ENCODE results near the gene ADGRD1. TPM values are rescaled to one million over a fixed set of nuclear protein-coding genes. Genes with fewer than 3 reads are reported as not detected.
A peak's percentile ranks its signal among the peaks of the same experiment; 100 is the strongest.

The ADGRD1 gene
- total and polyA plus RNA-seq, 12 donors = 0.87 to 6.0 (median 1.6) TPM

DNA sequence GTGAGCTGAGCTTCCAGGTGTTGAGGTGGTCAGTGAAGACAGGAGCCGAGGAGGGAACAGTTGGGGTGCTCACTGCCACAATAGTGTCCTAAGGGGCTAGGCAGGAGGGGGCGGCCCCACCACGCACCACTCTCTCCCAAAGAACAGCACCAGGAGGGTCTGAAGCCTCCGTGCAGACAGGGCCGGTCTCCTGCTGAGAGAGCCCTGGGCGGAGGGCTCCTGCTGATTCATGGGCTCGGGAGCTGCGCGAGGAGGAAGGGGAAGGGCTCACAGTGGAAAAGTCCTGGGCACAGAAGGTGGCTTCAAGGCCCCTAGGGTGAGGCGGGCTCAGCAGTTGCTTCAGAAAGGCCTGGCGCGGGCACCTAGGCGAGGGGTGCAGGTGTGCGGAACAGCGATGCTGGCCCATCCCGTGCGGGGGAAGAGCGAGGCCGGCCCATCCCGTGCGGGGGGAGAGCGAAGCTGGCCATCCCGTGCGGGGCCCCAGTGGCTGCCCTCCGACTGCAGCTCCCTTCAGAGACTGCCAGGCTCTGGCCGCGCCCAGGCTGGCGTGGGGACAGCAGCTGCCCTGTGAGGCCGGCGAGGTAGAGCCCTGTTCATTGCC lies 176.7 kb downstream of the ADGRD1 start:
- Histone ChIP-seq H3K36me3 (replicated peaks in 1 of 2) (no peaks in the 10 kb centered on the region), H3K27ac (no peak overlapping the region), H3K9me3 (replicated peaks in 1 of 3) (no peaks in the 10 kb centered on the region), H3K27me3 (no peaks in the 10 kb centered on the region), H3K4me3 (no peak overlapping the region), H3K4me1 (replicated peaks in 1 of 2) (peaks cover 0 to 6% of the 10 kb centered on the region in 2 donors)
- TF ChIP-seq, protein P1, sequence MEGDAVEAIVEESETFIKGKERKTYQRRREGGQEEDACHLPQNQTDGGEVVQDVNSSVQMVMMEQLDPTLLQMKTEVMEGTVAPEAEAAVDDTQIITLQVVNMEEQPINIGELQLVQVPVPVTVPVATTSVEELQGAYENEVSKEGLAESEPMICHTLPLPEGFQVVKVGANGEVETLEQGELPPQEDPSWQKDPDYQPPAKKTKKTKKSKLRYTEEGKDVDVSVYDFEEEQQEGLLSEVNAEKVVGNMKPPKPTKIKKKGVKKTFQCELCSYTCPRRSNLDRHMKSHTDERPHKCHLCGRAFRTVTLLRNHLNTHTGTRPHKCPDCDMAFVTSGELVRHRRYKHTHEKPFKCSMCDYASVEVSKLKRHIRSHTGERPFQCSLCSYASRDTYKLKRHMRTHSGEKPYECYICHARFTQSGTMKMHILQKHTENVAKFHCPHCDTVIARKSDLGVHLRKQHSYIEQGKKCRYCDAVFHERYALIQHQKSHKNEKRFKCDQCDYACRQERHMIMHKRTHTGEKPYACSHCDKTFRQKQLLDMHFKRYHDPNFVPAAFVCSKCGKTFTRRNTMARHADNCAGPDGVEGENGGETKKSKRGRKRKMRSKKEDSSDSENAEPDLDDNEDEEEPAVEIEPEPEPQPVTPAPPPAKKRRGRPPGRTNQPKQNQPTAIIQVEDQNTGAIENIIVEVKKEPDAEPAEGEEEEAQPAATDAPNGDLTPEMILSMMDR (IDR thresholded peaks at IDR 0.05) = no peak
- no peak for TF ChIP-seq POLR2A (IDR thresholded peaks at IDR 0.05)
- intact Hi-C loops (cut with DNase I) = loop anchor here in 1 of 2 donors (10.0 kb wide), 1 partner anchor 216 kb away; no protein-coding TSS in a partner anchor
- 89 to 96% (median 91%) methylated on average over 15 to 30 of the region's 30 CpGs for WGBS, 4 donors
- peak in 1 of 7 donors; percentile 15 for DNase-seq

DNA sequence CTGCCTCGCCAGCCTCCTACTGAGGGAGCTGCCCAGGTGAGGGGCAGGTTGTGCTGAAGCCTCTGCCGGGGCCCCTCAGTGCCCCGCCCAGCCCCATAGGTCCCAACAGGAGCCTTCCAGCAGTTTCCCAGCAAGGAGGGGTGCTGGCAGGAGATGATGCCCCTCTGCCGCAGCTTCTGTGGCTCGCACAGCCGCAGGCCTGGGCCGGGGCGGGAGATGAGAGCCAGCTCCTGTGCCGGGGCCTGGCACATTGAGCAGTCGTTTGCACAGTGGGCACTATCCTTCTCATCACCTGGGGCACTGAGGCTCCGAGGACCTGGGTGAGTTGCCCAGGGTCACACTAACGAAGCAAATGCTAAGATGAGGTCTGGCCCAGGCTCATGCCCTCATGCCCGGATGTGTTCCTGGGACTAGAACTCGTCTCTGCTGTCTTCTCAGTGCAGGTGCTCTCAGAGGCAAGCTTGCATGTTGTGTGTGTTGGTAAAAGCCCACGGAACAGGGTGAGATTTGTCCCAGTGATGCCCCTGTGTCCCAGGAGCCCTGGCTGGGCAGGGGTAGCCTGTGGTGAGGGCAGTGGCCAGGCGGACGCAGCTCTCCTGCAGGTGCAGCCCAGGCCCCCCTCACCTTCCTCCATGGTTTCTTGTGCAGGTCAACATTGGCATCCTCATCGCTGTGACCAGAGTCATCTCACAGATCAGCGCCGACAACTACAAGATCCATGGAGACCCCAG lies 177.5 kb downstream of the ADGRD1 start:
- Histone ChIP-seq H3K36me3 (replicated peaks in 1 of 2) (no peaks in the 10 kb centered on the region), H3K4me3 (no peak overlapping the region), H3K27me3 (no peaks in the 10 kb centered on the region), H3K4me1 (replicated peaks in 1 of 2) (peaks cover 0 to 6% of the 10 kb centered on the region in 2 donors), H3K27ac (no peak overlapping the region), H3K9me3 (replicated peaks in 1 of 3) (no peaks in the 10 kb centered on the region)
- 79 to 100% (median 90%) methylated on average over 6 to 20 of the region's 20 CpGs for WGBS, 4 donors
- DNase-seq = peak in 2 of 7 donors; percentile 13 to 39
- TF ChIP-seq POLR2A (IDR thresholded peaks at IDR 0.05) = no peak
- TF ChIP-seq, protein P1 (IDR thresholded peaks at IDR 0.05) = no peak
- intact Hi-C loops (cut with DNase I) = loop anchor here in 1 of 2 donors (10.0 kb wide), 1 partner anchor 216 kb away; no protein-coding TSS in a partner anchor

DNA sequence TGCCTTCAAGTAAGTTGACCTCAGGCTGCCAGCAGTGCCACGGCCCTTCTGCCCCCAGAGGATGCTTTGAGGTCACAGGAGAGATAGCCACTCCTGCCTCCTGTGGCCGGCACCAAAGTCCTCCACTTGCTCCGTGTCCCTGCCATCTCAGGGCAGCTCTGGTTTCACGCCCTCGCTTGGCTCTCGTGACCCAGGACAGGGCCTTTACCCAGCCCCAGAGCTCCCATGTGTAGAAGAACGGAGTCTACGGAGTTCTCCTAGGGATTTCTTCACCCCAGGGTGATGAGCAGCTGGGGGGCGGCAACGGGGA lies 178.1 kb downstream of the ADGRD1 start:
- H3K27ac ChIP-seq = no peak overlapping the region

More for the DNA sequence above, 178.1 kb downstream of the ADGRD1 start:
- WGBS, 4 donors = 75 to 93% (median 82%) methylated on average over 6 to 10 of the region's 10 CpGs
- H3K4me1 ChIP-seq (replicated peaks in 1 of 2) = peaks cover 0 to 6% of the 10 kb centered on the region in 2 donors
- peak in 1 of 7 donors; percentile 17 for DNase-seq
- intact Hi-C loops (cut with DNase I) = loop anchor here in 1 of 2 donors (10.0 kb wide), 1 partner anchor 217 kb away; no protein-coding TSS in a partner anchor
- H3K9me3 ChIP-seq (replicated peaks in 1 of 3) = no peaks in the 10 kb centered on the region
- H3K4me3 ChIP-seq = no peak overlapping the region
- TF ChIP-seq, protein P1 (IDR thresholded peaks at IDR 0.05) = no peak
- TF ChIP-seq POLR2A (IDR thresholded peaks at IDR 0.05) = no peak
- no peaks in the 10 kb centered on the region for H3K36me3 ChIP-seq (replicated peaks in 1 of 2)
- no peaks in the 10 kb centered on the region for H3K27me3 ChIP-seq
